ENCODE data around the gene MYH9. TPM values are rescaled to one million over a fixed set of nuclear protein-coding genes. Genes with fewer than 3 reads are reported as not detected.
A peak's percentile ranks its signal among the peaks of the same experiment; 100 is the strongest.

The MYH9 gene
- total RNA-seq, 4 donors from 2014 or later: 241 to 387 (median 358) TPM

DNA sequence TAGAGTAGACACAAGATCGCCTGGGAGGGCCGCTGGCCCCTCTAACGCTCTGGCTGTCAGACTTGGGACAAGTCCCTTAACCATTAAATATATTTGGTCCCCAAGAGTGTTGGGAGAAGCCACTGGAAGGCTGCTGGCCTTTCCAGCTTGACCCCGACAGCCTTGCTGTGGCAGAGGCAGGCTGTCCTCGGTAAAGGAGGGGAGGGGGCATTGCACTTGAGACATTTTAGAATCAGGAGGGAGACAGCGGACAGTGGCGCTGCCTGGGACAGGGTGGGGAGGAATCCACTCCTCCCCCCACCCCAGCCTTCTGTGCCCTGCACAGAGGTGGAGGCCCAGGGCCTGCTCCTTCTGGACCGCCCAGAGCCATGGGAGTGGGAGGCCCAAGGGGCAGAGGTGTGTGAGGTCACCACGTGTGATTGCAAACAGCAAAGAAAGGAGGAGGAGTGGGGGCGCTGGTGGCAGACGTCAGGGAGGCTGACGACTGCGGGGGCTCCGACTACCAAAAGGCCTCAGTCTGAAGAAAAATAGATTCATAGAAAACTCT is 105.9 kb downstream of the MYH9 start:
- WGBS: 77% methylated on average over 13 of the region's 14 CpGs
- H3K36me3 ChIP-seq: peaks cover 56 to 78% (median 65%) of the 10 kb centered on the region in 4 donors
- DNase-seq (ENCODE audit: extremely low spot score): no peak

GRCh38 chr22:36280379-36280778 is 107.4 kb downstream of the MYH9 start:
- 44% methylated on average over 8 of the region's 8 CpGs for WGBS
- no peak overlapping the region for H3K4me3 ChIP-seq
- no peak for TF ChIP-seq EP300 (IDR thresholded peaks at IDR 0.05)
- peak in 1 of 2 donors; percentile 20 for TF ChIP-seq POLR2AphosphoS5 (IDR thresholded peaks at IDR 0.05)
- TF ChIP-seq POLR2A (IDR thresholded peaks at IDR 0.05; ENCODE audit: low read depth): no peak
- TF ChIP-seq, protein P1, sequence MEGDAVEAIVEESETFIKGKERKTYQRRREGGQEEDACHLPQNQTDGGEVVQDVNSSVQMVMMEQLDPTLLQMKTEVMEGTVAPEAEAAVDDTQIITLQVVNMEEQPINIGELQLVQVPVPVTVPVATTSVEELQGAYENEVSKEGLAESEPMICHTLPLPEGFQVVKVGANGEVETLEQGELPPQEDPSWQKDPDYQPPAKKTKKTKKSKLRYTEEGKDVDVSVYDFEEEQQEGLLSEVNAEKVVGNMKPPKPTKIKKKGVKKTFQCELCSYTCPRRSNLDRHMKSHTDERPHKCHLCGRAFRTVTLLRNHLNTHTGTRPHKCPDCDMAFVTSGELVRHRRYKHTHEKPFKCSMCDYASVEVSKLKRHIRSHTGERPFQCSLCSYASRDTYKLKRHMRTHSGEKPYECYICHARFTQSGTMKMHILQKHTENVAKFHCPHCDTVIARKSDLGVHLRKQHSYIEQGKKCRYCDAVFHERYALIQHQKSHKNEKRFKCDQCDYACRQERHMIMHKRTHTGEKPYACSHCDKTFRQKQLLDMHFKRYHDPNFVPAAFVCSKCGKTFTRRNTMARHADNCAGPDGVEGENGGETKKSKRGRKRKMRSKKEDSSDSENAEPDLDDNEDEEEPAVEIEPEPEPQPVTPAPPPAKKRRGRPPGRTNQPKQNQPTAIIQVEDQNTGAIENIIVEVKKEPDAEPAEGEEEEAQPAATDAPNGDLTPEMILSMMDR (IDR thresholded peaks at IDR 0.05): no peak
- DNase-seq (ENCODE audit: extremely low spot score): no peak
- H3K4me1 ChIP-seq: peaks cover 13 to 48% (median 39%) of the 10 kb centered on the region in 4 donors
- peaks cover 41 to 64% (median 50%) of the 10 kb centered on the region in 4 donors for H3K36me3 ChIP-seq
- intact Hi-C loops (cut with DNase I): no loop called here
- H3K9me3 ChIP-seq: no peaks in the 10 kb centered on the region
- H3K27ac ChIP-seq (replicated peaks in 1 of 4): peak overlapping the region; percentile 26 to 70 (median 55)
- H3K27me3 ChIP-seq: no peaks in the 10 kb centered on the region

More for the DNA sequence above, 105.9 kb downstream of the MYH9 start:
- peaks cover 22 to 63% (median 54%) of the 10 kb centered on the region in 4 donors for H3K4me1 ChIP-seq
- H3K27me3 ChIP-seq: no peaks in the 10 kb centered on the region
- TF ChIP-seq POLR2A (IDR thresholded peaks at IDR 0.05; ENCODE audit: low read depth): no peak
- TF ChIP-seq POLR2AphosphoS5 (IDR thresholded peaks at IDR 0.05): peak in 1 of 2 donors; percentile 49
- H3K27ac ChIP-seq (replicated peaks in 1 of 4): peak overlapping the region; percentile 5 to 33 (median 24)
- H3K4me3 ChIP-seq: no peak overlapping the region
- intact Hi-C loops (cut with DNase I): no loop called here
- no peaks in the 10 kb centered on the region for H3K9me3 ChIP-seq

GRCh38 chr22:36279219-36279666 is 108.5 kb downstream of the MYH9 start:
- peaks cover 30 to 52% (median 39%) of the 10 kb centered on the region in 4 donors for H3K36me3 ChIP-seq
- intact Hi-C loops (cut with DNase I): loop anchor here (5.0 kb wide), 2 partner anchors 37 to 87 kb away; no protein-coding TSS in a partner anchor
- no peak overlapping the region for H3K4me3 ChIP-seq
- no peaks in the 10 kb centered on the region for H3K27me3 ChIP-seq
- 67% methylated on average over 8 of the region's 8 CpGs for WGBS
- DNase-seq (ENCODE audit: extremely low spot score): no peak
- peaks cover 11 to 42% (median 28%) of the 10 kb centered on the region in 4 donors for H3K4me1 ChIP-seq
- no peaks in the 10 kb centered on the region for H3K9me3 ChIP-seq
- TF ChIP-seq POLR2AphosphoS5 (IDR thresholded peaks at IDR 0.05) (peak in 1 of 2 donors; percentile 53), POLR2A (IDR thresholded peaks at IDR 0.05; ENCODE audit: low read depth) (no peak), EP300 (IDR thresholded peaks at IDR 0.05) (no peak)
- TF ChIP-seq, protein P1 (IDR thresholded peaks at IDR 0.05): no peak
- peak overlapping the region; percentile 47 to 70 (median 59) for H3K27ac ChIP-seq (replicated peaks in 1 of 4)

GRCh38 chr22:36277482-36278291 is 110.1 kb downstream of the MYH9 start:
- DNase-seq (ENCODE audit: extremely low spot score): no peak
- intact Hi-C loops (cut with DNase I): loop anchor here (5.0 kb wide), 2 partner anchors 35 to 85 kb away; no protein-coding TSS in a partner anchor

More at GRCh38 chr22:36277482-36278291, 110.1 kb downstream of the MYH9 start:
- 36% methylated on average over 15 of the region's 18 CpGs for WGBS
- H3K4me1 ChIP-seq: peaks cover 11 to 42% (median 26%) of the 10 kb centered on the region in 4 donors
- no peak overlapping the region for H3K4me3 ChIP-seq
- H3K27me3 ChIP-seq: no peaks in the 10 kb centered on the region
- peak overlapping the region in 3 of 4 donors; percentile 53 to 70 (median 65) for H3K27ac ChIP-seq (replicated peaks in 1 of 4)
- peak in 1 of 2 donors; percentile 52 for TF ChIP-seq POLR2AphosphoS5 (IDR thresholded peaks at IDR 0.05)
- TF ChIP-seq EP300 (IDR thresholded peaks at IDR 0.05): no peak
- TF ChIP-seq POLR2A (IDR thresholded peaks at IDR 0.05; ENCODE audit: low read depth): no peak
- TF ChIP-seq, protein P1 (IDR thresholded peaks at IDR 0.05): peak; percentile 77 to 89 (median 79)
- no peaks in the 10 kb centered on the region for H3K9me3 ChIP-seq
- H3K36me3 ChIP-seq: peaks cover 15 to 37% (median 23%) of the 10 kb centered on the region in 4 donors

Data from esophagus muscularis mucosa (tissue), 4 donors.